NCI-H82 (cell line): ENCODE data around the gene TPP1.

Source experiments
- DNase-seq: peaks from one replicate; lab custom pipeline; 2025; lab: John Stamatoyannopoulos, UW

TPP1 gene

DNA sequence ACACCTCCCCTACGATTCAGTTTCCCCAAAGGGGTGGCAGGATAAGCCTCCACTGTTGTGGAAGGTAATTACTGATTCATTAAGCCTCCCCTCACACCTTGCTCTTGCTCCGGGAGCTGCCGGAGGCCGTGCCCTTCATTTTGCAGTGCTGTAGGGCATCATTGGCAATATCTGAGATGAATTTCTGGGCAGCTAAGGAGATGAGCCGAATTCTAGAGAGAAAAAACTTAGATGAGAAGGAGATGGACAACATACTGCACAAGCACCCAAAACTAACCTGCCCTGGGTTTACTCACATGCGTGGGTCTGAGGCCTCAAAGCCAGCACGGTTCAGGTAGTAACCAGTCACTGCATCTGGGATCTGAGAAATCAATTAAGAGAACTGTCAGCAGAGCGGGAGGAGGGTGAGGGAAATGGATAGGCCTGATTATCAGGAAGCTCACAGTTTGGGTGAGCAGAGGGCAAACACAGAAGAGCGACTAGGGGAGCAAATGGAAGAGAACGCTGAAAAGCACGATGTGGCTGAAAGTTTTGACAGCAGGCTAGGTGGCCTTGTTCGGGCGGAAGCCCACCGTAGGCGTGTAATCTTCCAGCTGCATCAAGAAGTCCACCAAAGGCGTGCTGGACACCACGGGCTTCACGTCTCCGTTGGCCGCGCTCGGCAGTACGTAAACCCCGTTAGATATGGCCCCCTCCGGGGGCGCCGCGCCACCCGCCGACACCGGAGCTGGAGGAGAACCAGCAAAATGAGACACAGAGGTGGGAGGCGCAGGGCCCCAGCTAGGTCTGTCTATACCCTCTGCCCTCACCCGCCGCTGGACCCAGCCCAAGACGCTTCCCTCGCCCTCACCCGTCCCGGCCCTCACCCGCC, 7.9 kb downstream of the TPP1 start:
- peak; percentile 16 for DNase-seq

DNA sequence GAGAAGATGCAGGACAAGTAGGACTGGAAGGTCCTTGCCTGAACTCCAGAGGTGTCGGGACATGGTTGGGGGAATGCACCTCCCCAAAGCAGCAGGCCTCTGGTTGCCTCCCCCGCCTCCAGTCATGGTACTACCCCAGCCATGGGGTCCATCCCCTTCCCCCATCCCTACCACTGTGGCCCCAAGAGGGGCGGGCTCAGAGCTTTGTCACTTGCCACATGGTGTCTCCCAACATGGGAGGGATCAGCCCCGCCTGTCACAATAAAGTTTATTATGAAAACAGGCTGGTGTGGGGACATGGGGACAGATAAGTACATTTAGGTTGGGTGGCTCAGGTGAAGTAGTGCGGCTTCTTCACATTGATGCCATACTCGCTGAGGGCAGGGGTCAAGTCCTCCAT, 8.6 kb downstream of the TPP1 start:
- no peak for DNase-seq

DNA sequence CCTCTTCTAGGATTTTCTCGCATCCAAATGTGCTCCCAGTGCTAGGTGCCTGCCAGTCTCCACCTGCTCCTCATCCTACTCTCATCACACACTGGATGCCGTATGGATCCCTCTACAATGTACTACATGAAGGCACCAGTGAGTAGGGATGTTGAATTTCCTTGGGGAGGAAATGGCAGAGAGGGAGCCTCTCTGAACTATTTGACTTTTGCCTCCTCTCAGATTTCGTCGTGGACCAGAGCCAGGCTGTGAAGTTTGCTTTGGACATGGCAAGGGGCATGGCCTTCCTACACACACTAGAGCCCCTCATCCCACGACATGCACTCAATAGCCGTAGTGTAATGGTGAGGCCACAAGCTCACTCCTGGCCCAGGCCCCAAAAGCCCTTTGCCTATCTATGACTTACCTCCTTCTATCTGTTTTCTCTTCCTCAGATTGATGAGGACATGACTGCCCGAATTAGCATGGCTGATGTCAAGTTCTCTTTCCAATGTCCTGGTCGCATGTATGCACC, 9.7 kb downstream of the TPP1 start:
- DNase-seq: no peak

DNA sequence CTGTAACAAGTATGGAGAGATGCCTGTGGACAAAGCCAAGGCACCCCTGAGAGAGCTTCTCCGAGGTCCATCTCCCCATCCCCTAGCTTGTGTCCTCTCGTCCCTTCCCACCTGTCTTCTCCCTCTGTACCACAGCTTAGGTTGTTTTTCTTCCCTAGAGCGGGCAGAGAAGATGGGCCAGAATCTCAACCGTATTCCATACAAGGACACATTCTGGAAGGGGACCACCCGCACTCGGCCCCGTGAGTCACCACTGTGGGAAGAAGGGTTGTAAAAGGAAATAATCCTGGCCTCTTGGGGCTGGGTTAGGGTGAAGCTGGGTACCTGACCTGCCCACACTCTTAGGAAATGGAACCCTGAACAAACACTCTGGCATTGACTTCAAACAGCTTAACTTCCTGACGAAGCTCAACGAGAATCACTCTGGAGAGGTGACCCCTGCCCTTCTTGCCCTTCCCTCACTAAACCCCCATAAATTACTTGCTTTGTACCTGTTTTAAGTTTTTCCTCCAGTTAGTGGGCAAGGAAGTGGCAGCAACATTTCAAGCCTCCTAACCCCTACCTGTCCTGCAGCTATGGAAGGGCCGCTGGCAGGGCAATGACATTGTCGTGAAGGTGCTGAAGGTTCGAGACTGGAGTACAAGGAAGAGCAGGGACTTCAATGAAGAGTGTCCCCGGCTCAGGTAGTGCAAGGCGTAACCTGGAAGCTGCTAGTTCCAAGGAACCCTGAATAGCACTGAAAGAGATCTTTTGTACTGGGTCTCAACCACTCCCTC, 10.3 kb downstream of the TPP1 start:
- no peak for DNase-seq

- no peak for DNase-seq
These were observed 11.2 kb downstream of the TPP1 start for GRCh38 chr11:6608011-6608410.

DNA sequence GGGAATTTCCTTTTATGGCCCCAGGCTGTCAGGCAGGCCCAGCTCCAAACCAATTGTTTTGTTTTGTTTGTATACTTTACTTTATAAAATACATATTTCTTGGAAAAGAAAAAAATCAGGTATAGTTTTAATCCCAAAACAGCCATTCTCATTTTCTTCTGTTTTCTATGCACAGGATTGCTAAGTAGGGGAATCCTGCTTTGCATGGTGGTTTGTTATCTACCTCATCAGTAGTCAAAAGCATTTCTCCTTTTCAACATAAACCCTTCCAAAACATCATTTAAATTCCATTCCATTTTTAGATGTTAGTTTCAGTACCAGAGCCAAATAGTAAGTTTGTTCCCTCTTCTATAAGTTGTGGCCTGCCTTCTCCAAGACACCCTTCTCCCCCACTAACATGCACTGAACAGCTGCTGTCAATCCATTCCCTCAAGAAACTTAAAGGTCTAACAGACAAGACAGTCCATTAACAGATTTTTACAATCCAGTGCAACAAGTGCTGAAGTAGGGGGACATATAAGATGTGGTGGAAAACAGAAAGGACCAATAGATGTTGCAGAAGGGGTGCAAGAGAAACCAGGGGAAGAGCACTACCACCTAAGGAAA, 11.9 kb downstream of the TPP1 start:
- DNase-seq: no peak

- peak; percentile 81 for DNase-seq
These were observed 12.6 kb downstream of the TPP1 start for GRCh38 chr11:6606471-6607189.

- no peak for DNase-seq
These were observed 14.4 kb downstream of the TPP1 start for GRCh38 chr11:6604790-6605189.

- DNase-seq: peak; percentile 47
These were observed 15.1 kb downstream of the TPP1 start for GRCh38 chr11:6604081-6604626.

- peak; percentile 88 for DNase-seq
These were observed 15.7 kb downstream of the TPP1 start, which contains the start of the genes ILK and RRP8 for GRCh38 chr11:6603287-6604080. Gene ILK, plus strand, starts transcription at chr11:6603774. Its CDS starts 498 bp downstream, at chr11:6604272. Gene RRP8, minus strand, starts transcription at chr11:6603616. Its CDS starts 114 bp downstream, at chr11:6603502.

- DNase-seq: no peak
These were observed 16.9 kb downstream of the TPP1 start for GRCh38 chr11:6602096-6602940.

GRCh38 chr11:6601041-6601461, 18.2 kb downstream of the TPP1 start:
- DNase-seq: no peak

- DNase-seq: no peak
These were observed 19.3 kb downstream of the TPP1 start for GRCh38 chr11:6599881-6600390.

DNA sequence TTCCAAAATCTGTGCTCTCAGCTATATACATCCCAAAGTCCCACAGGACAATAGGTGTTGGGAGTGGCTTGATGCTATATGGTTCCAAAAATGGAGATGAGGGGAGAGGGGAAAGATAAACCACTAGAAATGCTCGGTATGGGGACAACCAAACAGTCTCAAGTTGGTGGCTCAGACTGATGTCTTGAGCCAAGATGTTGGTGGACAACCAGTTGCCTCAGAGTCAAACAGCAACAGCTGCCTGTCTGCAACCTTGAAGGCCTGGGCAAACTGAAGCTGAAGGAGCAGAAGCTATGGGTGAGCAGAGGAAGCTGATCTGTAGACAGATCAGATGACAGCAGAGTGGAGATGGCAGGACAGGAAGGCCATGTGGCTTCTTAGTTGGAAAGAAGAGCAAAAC, 19.8 kb downstream of the TPP1 start:
- no peak for DNase-seq

GRCh38 chr11:6598555-6598954, 20.7 kb downstream of the TPP1 start:
- DNase-seq: no peak

- peak; percentile 79 for DNase-seq
These were observed 22.9 kb downstream of the TPP1 start for GRCh38 chr11:6596239-6596877.

- DNase-seq: no peak
These were observed 25.0 kb downstream of the TPP1 start for GRCh38 chr11:6594142-6594768.

- DNase-seq: no peak
These were observed 31.2 kb downstream of the TPP1 start for GRCh38 chr11:6588018-6588417.
